ENCODE data around the gene CDS2.

Gene CDS2

GRCh38 chr20:5136096-5136495 lies 9.3 kb downstream of the CDS2 start:
- no peaks in the 10 kb centered on the region for H3K4me1 ChIP-seq (ENCODE audit: control insufficient read depth, insufficient read depth, low read length, poor library complexity, severe bottlenecking)
- peaks cover 20% of the 10 kb centered on the region for H3K36me3 ChIP-seq (ENCODE audit: control insufficient read depth, insufficient read depth, low read length)
- no peak overlapping the region for H3K4me3 ChIP-seq (ENCODE audit: extremely low read depth, insufficient read depth, low read length, poor library complexity, severe bottlenecking)
- 86% methylated on average over 3 of the region's 4 CpGs; no CpG with 5 or more reads in 1 of the 2 experiments for WGBS, 2 experiments (ENCODE audit: insufficient coverage in 2 of 2)
- H3K9me3 ChIP-seq (ENCODE audit: control insufficient read depth, low read length), result no peaks in the 10 kb centered on the region
- peak overlapping the region; percentile 57 for H3K27ac ChIP-seq (ENCODE audit: low read depth, low read length, severe bottlenecking)

DNA sequence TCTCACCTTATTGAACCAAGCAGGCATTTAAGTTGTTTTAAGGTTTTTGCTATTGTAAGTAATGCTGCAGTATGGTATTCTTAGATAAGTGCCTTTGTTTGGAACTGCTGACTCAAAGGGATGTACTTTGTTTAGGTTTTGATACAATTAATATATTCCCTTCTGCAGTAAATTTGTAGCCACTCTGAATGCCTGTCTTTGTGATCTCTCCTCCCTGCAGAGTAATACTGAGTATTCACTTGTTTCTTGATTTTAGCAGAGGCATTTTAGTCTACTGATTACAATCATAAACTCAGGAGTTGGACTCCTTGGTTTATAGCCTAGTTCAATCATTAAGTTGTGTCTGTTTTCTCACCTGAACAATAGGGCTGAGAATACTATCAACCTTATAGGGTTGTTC lies 13.4 kb downstream of the CDS2 start:
- H3K4me1 ChIP-seq (ENCODE audit: control insufficient read depth, insufficient read depth, low read length, poor library complexity, severe bottlenecking), result peaks cover under 1% of the 10 kb centered on the region
- no peak overlapping the region for H3K27ac ChIP-seq (ENCODE audit: low read depth, low read length, severe bottlenecking)
- no peak overlapping the region for H3K4me3 ChIP-seq (ENCODE audit: extremely low read depth, insufficient read depth, low read length, poor library complexity, severe bottlenecking)
- no peaks in the 10 kb centered on the region for H3K9me3 ChIP-seq (ENCODE audit: control insufficient read depth, low read length)
- H3K36me3 ChIP-seq (ENCODE audit: control insufficient read depth, insufficient read depth, low read length), result peaks cover 11% of the 10 kb centered on the region

DNA sequence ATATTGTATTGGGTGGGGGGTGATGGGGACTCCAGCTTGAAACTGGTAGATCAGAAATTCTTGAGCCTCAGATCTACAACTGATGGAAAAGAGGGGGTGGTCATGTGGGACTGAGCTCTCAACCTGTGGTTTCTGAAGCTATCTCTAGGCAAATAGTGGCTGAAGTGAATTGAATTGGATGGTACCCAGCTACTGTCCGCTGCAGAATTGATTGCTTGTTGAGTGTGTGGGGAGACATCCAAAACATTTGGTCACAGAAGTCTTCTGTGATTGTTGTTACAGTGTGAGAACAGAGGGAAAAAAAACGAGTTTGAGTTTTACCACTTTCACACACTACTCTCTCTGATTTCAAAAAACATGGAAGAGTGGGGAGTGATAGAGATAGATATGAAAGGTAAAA lies 14.8 kb downstream of the CDS2 start:
- no peak overlapping the region for H3K27ac ChIP-seq (ENCODE audit: low read depth, low read length, severe bottlenecking)
- peaks cover 5% of the 10 kb centered on the region for H3K4me1 ChIP-seq (ENCODE audit: control insufficient read depth, insufficient read depth, low read length, poor library complexity, severe bottlenecking)
- WGBS, 2 experiments (ENCODE audit: insufficient coverage in 2 of 2), result 82 to 100% methylated on average over 1 of the region's 2 CpGs
- no peak overlapping the region for H3K4me3 ChIP-seq (ENCODE audit: extremely low read depth, insufficient read depth, low read length, poor library complexity, severe bottlenecking)
- H3K9me3 ChIP-seq (ENCODE audit: control insufficient read depth, low read length), result no peaks in the 10 kb centered on the region
- peaks cover 3% of the 10 kb centered on the region for H3K36me3 ChIP-seq (ENCODE audit: control insufficient read depth, insufficient read depth, low read length)

DNA sequence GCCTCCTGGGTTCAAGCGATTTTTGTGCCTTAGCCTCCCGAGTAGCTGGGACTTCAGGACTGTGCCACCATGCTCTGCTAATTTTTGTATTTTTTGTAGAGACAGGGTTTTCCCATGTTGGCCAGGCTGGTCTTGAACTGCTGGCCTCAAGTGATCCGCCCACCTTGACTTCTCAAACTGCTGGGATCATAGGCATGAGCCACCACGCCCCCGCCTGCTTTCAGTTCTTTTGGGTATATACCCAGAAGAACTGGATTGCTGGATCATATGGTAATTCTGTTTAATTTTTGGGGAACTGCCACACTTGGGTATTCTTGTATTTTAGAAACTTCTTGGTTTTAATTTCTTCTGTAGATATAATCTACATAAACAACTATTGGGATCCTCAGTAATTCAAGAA lies 17.0 kb downstream of the CDS2 start:
- Histone ChIP-seq H3K36me3 (ENCODE audit: control insufficient read depth, insufficient read depth, low read length) (peaks cover 3% of the 10 kb centered on the region), H3K9me3 (ENCODE audit: control insufficient read depth, low read length) (no peaks in the 10 kb centered on the region), H3K4me3 (ENCODE audit: extremely low read depth, insufficient read depth, low read length, poor library complexity, severe bottlenecking) (no peak overlapping the region), H3K27ac (ENCODE audit: low read depth, low read length, severe bottlenecking) (no peak overlapping the region), H3K4me1 (ENCODE audit: control insufficient read depth, insufficient read depth, low read length, poor library complexity, severe bottlenecking) (peaks cover 5% of the 10 kb centered on the region)
- WGBS, 2 experiments (ENCODE audit: insufficient coverage in 2 of 2), result 81 to 93% methylated on average over 3 to 5 of the region's 5 CpGs

DNA sequence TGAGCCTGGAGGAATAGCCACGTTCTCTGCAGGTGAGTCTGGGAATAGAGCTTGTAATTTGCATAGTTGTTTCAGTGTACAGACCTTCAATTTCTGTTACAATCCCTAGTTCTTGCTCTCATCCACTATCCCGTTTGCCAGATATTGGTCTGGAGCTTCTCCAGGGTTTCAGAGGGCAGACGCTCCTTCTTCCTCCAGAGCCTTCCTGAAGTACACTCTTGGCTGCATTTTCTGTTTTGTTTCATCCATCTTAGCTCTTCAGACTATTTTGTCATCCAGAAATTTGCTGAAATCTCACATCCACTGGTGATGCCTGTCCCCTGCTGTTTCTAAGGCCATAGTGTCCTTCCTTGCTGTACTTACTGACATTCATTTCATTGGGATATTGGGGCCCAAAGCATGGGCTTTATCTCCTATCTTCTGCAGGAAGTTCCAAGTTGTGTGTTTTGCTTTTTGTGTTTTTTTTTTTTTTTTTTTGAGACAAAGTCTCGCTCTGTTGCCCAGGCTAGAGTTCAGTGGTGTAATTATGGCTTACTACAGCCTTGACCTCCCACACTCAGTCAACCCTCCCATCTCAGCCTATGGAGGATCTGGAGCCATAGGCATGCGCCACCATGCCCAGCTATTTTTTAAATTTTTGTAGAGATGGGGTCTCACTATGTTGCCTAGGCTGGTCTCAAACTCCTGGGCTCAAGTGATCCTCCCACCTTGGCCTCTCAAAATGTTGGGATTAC lies 18.7 kb downstream of the CDS2 start:
- H3K4me3 ChIP-seq (ENCODE audit: extremely low read depth, insufficient read depth, low read length, poor library complexity, severe bottlenecking), result no peak overlapping the region
- no peak overlapping the region for H3K27ac ChIP-seq (ENCODE audit: low read depth, low read length, severe bottlenecking)
- H3K9me3 ChIP-seq (ENCODE audit: control insufficient read depth, low read length), result no peaks in the 10 kb centered on the region
- peaks cover 10% of the 10 kb centered on the region for H3K4me1 ChIP-seq (ENCODE audit: control insufficient read depth, insufficient read depth, low read length, poor library complexity, severe bottlenecking)
- H3K36me3 ChIP-seq (ENCODE audit: control insufficient read depth, insufficient read depth, low read length), result peaks cover 3% of the 10 kb centered on the region
- WGBS, 2 experiments (ENCODE audit: insufficient coverage in 2 of 2), result 95 to 100% methylated on average over 3 of the region's 5 CpGs

DNA sequence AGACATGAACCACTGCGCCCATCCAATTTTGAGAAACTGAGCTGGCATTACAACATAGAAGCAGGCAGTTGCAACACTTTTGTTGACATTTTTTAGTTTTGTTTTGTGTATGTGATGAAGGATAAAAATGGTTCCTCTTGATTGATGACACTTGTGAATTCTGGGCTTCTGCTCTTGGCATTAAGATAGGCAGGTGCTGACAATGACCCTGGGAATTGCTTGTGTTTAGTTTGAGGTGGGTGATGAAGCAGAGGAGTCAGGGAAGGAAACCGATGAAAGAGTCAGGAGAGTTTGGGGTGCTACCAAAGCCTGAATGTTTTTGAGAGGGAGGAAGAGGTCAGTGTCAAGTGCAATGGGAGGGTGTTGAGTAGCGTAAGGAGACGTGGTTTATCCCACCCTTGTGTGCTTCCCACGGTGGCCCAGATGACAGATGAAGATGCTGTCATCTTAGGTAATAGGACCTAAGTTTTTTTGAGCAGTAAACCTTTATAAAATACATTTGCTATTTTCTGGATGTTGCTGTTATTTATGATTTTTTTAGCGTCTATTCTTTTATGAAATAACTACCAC lies 19.4 kb downstream of the CDS2 start:
- no peak overlapping the region for H3K4me3 ChIP-seq (ENCODE audit: extremely low read depth, insufficient read depth, low read length, poor library complexity, severe bottlenecking)
- H3K27ac ChIP-seq (ENCODE audit: low read depth, low read length, severe bottlenecking), result no peak overlapping the region
- WGBS, 2 experiments (ENCODE audit: insufficient coverage in 2 of 2), result 98 to 100% methylated on average over 3 to 4 of the region's 6 CpGs
- peaks cover 3% of the 10 kb centered on the region for H3K36me3 ChIP-seq (ENCODE audit: control insufficient read depth, insufficient read depth, low read length)
- H3K9me3 ChIP-seq (ENCODE audit: control insufficient read depth, low read length), result no peaks in the 10 kb centered on the region
- H3K4me1 ChIP-seq (ENCODE audit: control insufficient read depth, insufficient read depth, low read length, poor library complexity, severe bottlenecking), result peaks cover 14% of the 10 kb centered on the region

- Histone ChIP-seq H3K4me1 (ENCODE audit: control insufficient read depth, insufficient read depth, low read length, poor library complexity, severe bottlenecking) (peaks cover 14% of the 10 kb centered on the region), H3K27ac (ENCODE audit: low read depth, low read length, severe bottlenecking) (no peak overlapping the region), H3K4me3 (ENCODE audit: extremely low read depth, insufficient read depth, low read length, poor library complexity, severe bottlenecking) (no peak overlapping the region), H3K36me3 (ENCODE audit: control insufficient read depth, insufficient read depth, low read length) (peaks cover 7% of the 10 kb centered on the region), H3K9me3 (ENCODE audit: control insufficient read depth, low read length) (no peaks in the 10 kb centered on the region)
- 100% methylated on average over 1 of the region's 2 CpGs; no CpG with 5 or more reads in 1 of the 2 experiments for WGBS, 2 experiments (ENCODE audit: insufficient coverage in 2 of 2)
Observed at GRCh38 chr20:5146871-5147592, 20.2 kb downstream of the CDS2 start.

GRCh38 chr20:5148581-5148980 lies 21.8 kb downstream of the CDS2 start:
- Histone ChIP-seq H3K4me3 (ENCODE audit: extremely low read depth, insufficient read depth, low read length, poor library complexity, severe bottlenecking) (no peak overlapping the region), H3K4me1 (ENCODE audit: control insufficient read depth, insufficient read depth, low read length, poor library complexity, severe bottlenecking) (peaks cover 14% of the 10 kb centered on the region), H3K27ac (ENCODE audit: low read depth, low read length, severe bottlenecking) (no peak overlapping the region), H3K9me3 (ENCODE audit: control insufficient read depth, low read length) (no peaks in the 10 kb centered on the region), H3K36me3 (ENCODE audit: control insufficient read depth, insufficient read depth, low read length) (peaks cover 7% of the 10 kb centered on the region)
- WGBS, 2 experiments (ENCODE audit: insufficient coverage in 2 of 2), result 94 to 95% methylated on average over 4 to 6 of the region's 6 CpGs

DNA sequence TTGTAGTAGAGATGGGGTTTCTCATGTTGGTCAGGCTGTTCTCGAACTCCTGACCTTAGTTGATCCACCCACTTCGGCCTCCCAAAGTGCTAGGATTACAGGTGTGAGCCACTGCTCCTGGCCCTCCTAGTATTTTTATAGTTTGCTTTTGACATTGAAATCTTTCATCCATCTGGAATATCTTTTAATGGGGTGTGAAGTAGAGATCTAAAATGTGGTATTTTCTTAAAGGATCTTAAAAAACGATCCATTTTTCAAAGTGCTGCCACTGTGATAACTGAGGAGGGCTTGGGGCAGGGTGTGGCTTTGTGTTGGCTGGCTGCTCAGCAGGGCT lies 23.1 kb downstream of the CDS2 start:
- Histone ChIP-seq H3K36me3 (ENCODE audit: control insufficient read depth, insufficient read depth, low read length) (peaks cover 5% of the 10 kb centered on the region), H3K4me1 (ENCODE audit: control insufficient read depth, insufficient read depth, low read length, poor library complexity, severe bottlenecking) (peaks cover 14% of the 10 kb centered on the region), H3K27ac (ENCODE audit: low read depth, low read length, severe bottlenecking) (no peak overlapping the region), H3K9me3 (ENCODE audit: control insufficient read depth, low read length) (no peaks in the 10 kb centered on the region), H3K4me3 (ENCODE audit: extremely low read depth, insufficient read depth, low read length, poor library complexity, severe bottlenecking) (no peak overlapping the region)
- 82 to 87% methylated on average over 1 to 3 of the region's 3 CpGs for WGBS, 2 experiments (ENCODE audit: insufficient coverage in 2 of 2)

- no peaks in the 10 kb centered on the region for H3K9me3 ChIP-seq (ENCODE audit: control insufficient read depth, low read length)
- 93 to 95% methylated on average over 12 to 13 of the region's 13 CpGs for WGBS, 2 experiments (ENCODE audit: insufficient coverage in 2 of 2)
- H3K27ac ChIP-seq (ENCODE audit: low read depth, low read length, severe bottlenecking), result no peak overlapping the region
- H3K36me3 ChIP-seq (ENCODE audit: control insufficient read depth, insufficient read depth, low read length), result peaks cover 5% of the 10 kb centered on the region
- H3K4me1 ChIP-seq (ENCODE audit: control insufficient read depth, insufficient read depth, low read length, poor library complexity, severe bottlenecking), result peaks cover 11% of the 10 kb centered on the region
- no peak overlapping the region for H3K4me3 ChIP-seq (ENCODE audit: extremely low read depth, insufficient read depth, low read length, poor library complexity, severe bottlenecking)
Observed at GRCh38 chr20:5150226-5151076, 23.6 kb downstream of the CDS2 start.
